Activated B cell treated with CpG ODN at 0.5 μM for 24 hours (primary cell): ENCODE data around the gene ANGEL1. TPM values are rescaled to one million over a fixed set of nuclear protein-coding genes. Genes with fewer than 3 reads are reported as not detected.

ENCODE experiments used
- ATAC-seq: fragments of 200-7000 bp; cut with Tn5 transposase; one replicate; pipeline ENCODE4 v1.10.0; 2021; ENCODE audit warnings: low read depth, mild to moderate bottlenecking, moderate library complexity
- CTCF ChIA-PET: fragments of 350-600 bp; sonication (Branson Sonifier 250); formaldehyde crosslinking; loops from one replicate; lab custom pipeline; 2021; ENCODE audit warnings: antibody characterized with exemption; lab: Charles Lee
- POLR2A ChIA-PET: fragments of 350-600 bp; sonication (Branson Sonifier 250); formaldehyde crosslinking; loops from one replicate; lab custom pipeline; 2021; ENCODE audit warnings: antibody characterized with exemption; lab: Charles Lee
- DNase-seq: peaks from one replicate; pipeline ENCODE4 v3.0.0; 2022
- H3K27ac Mint-ChIP-seq: one replicate; pipeline ENCODE4 v1.8.0; 2020; ENCODE audit warnings: mixed read lengths
- H3K27me3 Mint-ChIP-seq: one replicate; pipeline ENCODE4 v1.8.0; 2021; ENCODE audit warnings: mixed read lengths
- H3K36me3 Mint-ChIP-seq: one replicate; pipeline ENCODE4 v1.8.0; 2021; ENCODE audit warnings: low read depth, mixed read lengths
- H3K4me1 Mint-ChIP-seq: one replicate; pipeline ENCODE4 v1.8.0; 2021; ENCODE audit warnings: mixed read lengths
- H3K4me3 Mint-ChIP-seq: one replicate; pipeline ENCODE4 v1.8.0; 2020; ENCODE audit warnings: mild to moderate bottlenecking, mixed read lengths
- H3K9me3 Mint-ChIP-seq: one replicate; pipeline ENCODE4 v1.8.0; 2020; ENCODE audit warnings: mixed read lengths
- intact Hi-C: fragments of 100-400 bp; cut with micrococcal nuclease; formaldehyde crosslinking; loops from one replicate; pipeline ENCODE4 v1.15.1; 2024
- total RNA-seq: library from RNA; stranded (reverse); gene quantifications from 2 replicates; pipeline ENCODE4 v1.2.3, GENCODE V29; 2022
- TF ChIP-seq, protein P1 (sequence below): fragments of 200-600 bp; IDR thresholded peaks from one replicate; pipeline ENCODE4 v1.8.0; 2022; ENCODE audit warnings: antibody characterized with exemption, mild to moderate bottlenecking

The ANGEL1 gene
- total RNA-seq, 1 donor from 2014 or later, result 17.9 TPM

DNA sequence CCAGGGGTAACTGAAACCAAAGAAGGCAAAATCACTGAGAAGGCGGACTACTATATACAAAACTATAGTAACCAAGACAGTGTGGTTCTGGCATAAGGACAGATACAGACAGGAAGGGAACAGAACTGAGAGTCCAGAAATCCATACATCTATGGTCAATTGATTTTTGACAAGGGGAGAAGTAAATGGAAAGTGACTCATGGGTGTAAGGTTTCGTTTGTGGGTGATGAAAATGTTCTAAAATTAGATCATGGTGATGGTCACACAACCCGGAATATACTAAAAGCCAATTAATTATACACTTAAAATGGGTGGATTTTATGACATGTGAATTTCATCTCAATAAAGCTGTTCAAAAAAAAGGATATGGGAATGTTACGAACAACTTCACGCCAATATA, 18.7 kb downstream of the ANGEL1 start:
- no peak for DNase-seq
- CTCF ChIA-PET, result no interaction called here
- H3K27ac Mint-ChIP-seq, result no peak overlapping the region

DNA sequence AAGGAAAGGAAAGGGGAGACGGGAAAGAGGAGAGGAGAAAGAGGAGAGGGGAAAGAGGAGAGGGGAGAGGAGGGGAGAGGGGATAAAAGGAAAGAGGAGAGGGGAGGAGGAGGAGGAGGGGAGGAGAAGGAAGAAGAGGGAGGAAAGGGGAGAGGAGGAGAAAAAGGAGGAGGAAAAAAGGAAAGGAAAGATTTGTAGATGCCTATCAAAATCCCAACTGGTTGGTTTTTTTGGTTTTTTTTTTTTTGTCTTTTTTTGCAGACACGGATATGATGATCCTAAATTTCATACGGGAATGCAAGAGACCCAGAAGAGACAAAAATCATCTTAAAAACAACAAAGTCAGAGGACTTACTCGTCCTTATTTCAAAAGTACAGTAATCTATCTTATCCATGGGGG, 19.4 kb downstream of the ANGEL1 start:
- no peak overlapping the region for H3K27ac Mint-ChIP-seq
- DNase-seq, result no peak
- intact Hi-C loops, result no loop called here
- H3K9me3 Mint-ChIP-seq, result no peaks in the 10 kb centered on the region
- POLR2A ChIA-PET, result no interaction called here
- ATAC-seq, result no peak
- TF ChIP-seq, protein P1, sequence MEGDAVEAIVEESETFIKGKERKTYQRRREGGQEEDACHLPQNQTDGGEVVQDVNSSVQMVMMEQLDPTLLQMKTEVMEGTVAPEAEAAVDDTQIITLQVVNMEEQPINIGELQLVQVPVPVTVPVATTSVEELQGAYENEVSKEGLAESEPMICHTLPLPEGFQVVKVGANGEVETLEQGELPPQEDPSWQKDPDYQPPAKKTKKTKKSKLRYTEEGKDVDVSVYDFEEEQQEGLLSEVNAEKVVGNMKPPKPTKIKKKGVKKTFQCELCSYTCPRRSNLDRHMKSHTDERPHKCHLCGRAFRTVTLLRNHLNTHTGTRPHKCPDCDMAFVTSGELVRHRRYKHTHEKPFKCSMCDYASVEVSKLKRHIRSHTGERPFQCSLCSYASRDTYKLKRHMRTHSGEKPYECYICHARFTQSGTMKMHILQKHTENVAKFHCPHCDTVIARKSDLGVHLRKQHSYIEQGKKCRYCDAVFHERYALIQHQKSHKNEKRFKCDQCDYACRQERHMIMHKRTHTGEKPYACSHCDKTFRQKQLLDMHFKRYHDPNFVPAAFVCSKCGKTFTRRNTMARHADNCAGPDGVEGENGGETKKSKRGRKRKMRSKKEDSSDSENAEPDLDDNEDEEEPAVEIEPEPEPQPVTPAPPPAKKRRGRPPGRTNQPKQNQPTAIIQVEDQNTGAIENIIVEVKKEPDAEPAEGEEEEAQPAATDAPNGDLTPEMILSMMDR, result no peak
- H3K4me3 Mint-ChIP-seq, result no peak overlapping the region
- CTCF ChIA-PET, result no interaction called here
- H3K36me3 Mint-ChIP-seq, result peaks cover 77% of the 10 kb centered on the region
- H3K27me3 Mint-ChIP-seq, result no peaks in the 10 kb centered on the region
- H3K4me1 Mint-ChIP-seq, result no peaks in the 10 kb centered on the region

More for the DNA sequence above, 18.7 kb downstream of the ANGEL1 start:
- Mint-ChIP-seq H3K27me3 (no peaks in the 10 kb centered on the region), H3K4me3 (no peak overlapping the region), H3K4me1 (no peaks in the 10 kb centered on the region), H3K36me3 (peaks cover 76% of the 10 kb centered on the region), H3K9me3 (no peaks in the 10 kb centered on the region)
- TF ChIP-seq, protein P1, result no peak
- no peak for ATAC-seq
- intact Hi-C loops, result no loop called here
- POLR2A ChIA-PET, result no interaction called here

DNA sequence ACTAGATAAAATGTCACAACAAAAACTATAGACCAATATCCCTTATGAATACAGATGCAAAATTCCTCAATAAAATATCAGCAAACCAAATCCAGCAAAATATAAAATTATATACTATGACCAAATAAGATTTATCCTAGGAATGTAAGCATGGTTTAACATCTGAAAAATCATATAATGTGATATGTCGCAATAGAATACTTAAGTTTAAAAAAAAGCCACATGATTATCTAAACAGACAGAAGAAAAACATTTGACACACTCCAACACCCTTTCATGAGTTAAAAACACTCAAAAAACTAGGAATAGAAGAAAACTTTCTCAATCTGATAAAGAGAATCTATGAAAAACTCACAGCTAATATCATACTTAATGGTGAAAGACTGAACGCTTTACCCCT, 20.3 kb downstream of the ANGEL1 start:
- H3K27me3 Mint-ChIP-seq, result no peaks in the 10 kb centered on the region
- ChIA-PET POLR2A (no interaction called here), CTCF (no interaction called here)
- no peak overlapping the region for H3K27ac Mint-ChIP-seq
- DNase-seq (no peak), ATAC-seq (no peak)
- no peaks in the 10 kb centered on the region for H3K4me1 Mint-ChIP-seq
- TF ChIP-seq, protein P1, result no peak
- no peak overlapping the region for H3K4me3 Mint-ChIP-seq
- H3K36me3 Mint-ChIP-seq, result peaks cover 79% of the 10 kb centered on the region
- no peaks in the 10 kb centered on the region for H3K9me3 Mint-ChIP-seq
- intact Hi-C loops, result no loop called here

DNA sequence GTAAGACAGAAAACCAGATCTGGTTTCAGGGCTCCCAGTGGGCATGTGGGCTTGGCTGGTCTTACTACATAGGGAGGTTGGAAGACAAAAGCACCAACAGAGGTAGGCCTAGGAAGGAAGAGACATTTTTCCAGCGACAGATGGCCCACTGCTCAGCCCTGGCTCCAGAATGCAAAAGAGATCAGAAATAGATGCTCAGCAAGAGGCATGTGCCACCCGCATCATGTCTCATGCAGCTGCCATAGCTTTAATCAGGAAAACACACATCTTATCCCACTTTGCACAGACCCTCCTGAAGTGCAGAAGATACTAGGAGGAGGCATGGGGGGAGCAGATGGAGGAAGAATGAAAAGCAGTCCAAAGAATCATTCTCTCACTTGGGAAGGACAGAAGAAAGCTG, 26.1 kb downstream of the ANGEL1 start:
- Mint-ChIP-seq H3K4me1 (no peaks in the 10 kb centered on the region), H3K36me3 (peaks cover 84% of the 10 kb centered on the region), H3K4me3 (no peak overlapping the region), H3K27ac (no peak overlapping the region), H3K27me3 (no peaks in the 10 kb centered on the region), H3K9me3 (no peaks in the 10 kb centered on the region)
- TF ChIP-seq, protein P1, result no peak
- no peak for DNase-seq
- intact Hi-C loops, result no loop called here
- ChIA-PET CTCF (interaction anchor here (4.7 kb wide), 1 partner anchor 76 kb away, joined by 45 read pairs; no protein-coding TSS in a partner anchor), POLR2A (no interaction called here)
- ATAC-seq, result no peak

DNA sequence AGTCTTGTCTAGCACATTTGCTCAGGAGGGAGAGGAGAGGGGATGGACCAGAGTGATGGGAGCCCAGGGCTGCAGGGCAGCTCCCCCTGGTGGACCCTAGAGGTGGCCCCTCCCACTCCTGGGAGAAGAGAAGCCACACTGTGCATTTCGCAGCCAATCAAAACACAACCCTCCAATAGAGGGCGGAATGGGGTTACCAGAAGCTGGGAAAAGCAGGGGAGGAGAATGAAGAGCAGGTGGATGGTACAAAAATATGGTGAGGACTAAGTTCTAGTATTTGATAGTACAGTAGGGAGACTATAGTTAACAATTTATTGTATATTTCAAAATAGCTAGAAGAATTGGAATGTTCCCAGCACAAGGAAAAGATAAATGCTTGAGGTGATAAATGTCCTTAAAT, 27.8 kb downstream of the ANGEL1 start:
- H3K4me3 Mint-ChIP-seq, result no peak overlapping the region
- DNase-seq (no peak), ATAC-seq (peak; percentile 98)
- CTCF ChIA-PET, result interaction anchor here (1.2 to 4.7 kb wide), 11 partner anchors 13 to 286 kb away, joined by 3 to 45 read pairs (median 4); partner anchors contain the start of gene VASH1
- POLR2A ChIA-PET, result no interaction called here
- no peaks in the 10 kb centered on the region for H3K9me3 Mint-ChIP-seq
- peak overlapping the region; percentile 31 for H3K27ac Mint-ChIP-seq
- H3K27me3 Mint-ChIP-seq, result no peaks in the 10 kb centered on the region
- TF ChIP-seq, protein P1, result no peak
- peaks cover 73% of the 10 kb centered on the region for H3K36me3 Mint-ChIP-seq
- no peaks in the 10 kb centered on the region for H3K4me1 Mint-ChIP-seq
- intact Hi-C loops, result loop anchor here (1.0 kb wide), 1 partner anchor 75 kb away; no protein-coding TSS in a partner anchor
